RWPE2 (cell line): Measurements from ENCODE around the gene SLC18A2.

Experiments
- ATAC-seq: fragments of 200-7000 bp; cut with Tn5 transposase; 3 replicates; pipeline ENCODE4 v1.9.1; 2021; ENCODE audit warnings: low read depth
- DNase-seq: peaks from one replicate; pipeline ENCODE4 v3.0.0-alpha.2; 2020; ENCODE audit warnings: low spot score
- H3K27ac ChIP-seq: fragments of 450-650 bp; 2 replicates; pipeline ENCODE4 v1.5.1; 2017; ENCODE audit warnings: mild to moderate bottlenecking; ENCODE audit not compliant: poor library complexity, severe bottlenecking
- H3K27me3 ChIP-seq: fragments of 250-450 bp; sonication (Bioruptor Pico); 2 replicates; pipeline ENCODE4 v1.5.1; 2021; ENCODE audit warnings: mild to moderate bottlenecking, moderate library complexity; ENCODE audit not compliant: insufficient read depth, poor library complexity, severe bottlenecking
- H3K36me3 ChIP-seq: fragments of 250-450 bp; sonication (Bioruptor Pico); 2 replicates; pipeline ENCODE4 v1.5.1; 2020; ENCODE audit warnings: low read depth, mild to moderate bottlenecking, moderate library complexity
- H3K4me1 ChIP-seq: fragments of 250-450 bp; sonication (Bioruptor Pico); 2 replicates; pipeline ENCODE4 v1.5.1; 2021; ENCODE audit warnings: mild to moderate bottlenecking, moderate library complexity; ENCODE audit not compliant: insufficient read depth, poor library complexity, severe bottlenecking
- H3K4me3 ChIP-seq: fragments of 250-450 bp; sonication (Bioruptor Pico); 2 replicates; pipeline ENCODE4 v1.5.1; 2021; ENCODE audit warnings: mild to moderate bottlenecking, moderate library complexity; ENCODE audit not compliant: severe bottlenecking
- H3K9me3 ChIP-seq: fragments of 250-450 bp; sonication (Bioruptor Pico); 2 replicates; pipeline ENCODE4 v1.5.1; 2021; ENCODE audit warnings: mild to moderate bottlenecking, moderate library complexity; ENCODE audit not compliant: severe bottlenecking
- CTCF ChIP-seq: fragments of 450-650 bp; IDR thresholded peaks from one replicate; pipeline ENCODE4 v1.5.1; 2017; ENCODE audit warnings: mild to moderate bottlenecking, moderate library complexity; ENCODE audit not compliant: poor library complexity, severe bottlenecking

Gene SLC18A2

GRCh38 chr10:117271427-117271826 is 30.5 kb downstream of the SLC18A2 start:
- no peaks in the 10 kb centered on the region for H3K9me3 ChIP-seq
- no peak for TF ChIP-seq CTCF
- no peak for DNase-seq
- H3K27ac ChIP-seq, result peak overlapping the region; percentile 22
- peak; percentile 95 for ATAC-seq
- H3K4me3 ChIP-seq, result no peak overlapping the region
- no peaks in the 10 kb centered on the region for H3K36me3 ChIP-seq
- H3K4me1 ChIP-seq, result peaks cover 13% of the 10 kb centered on the region
- no peaks in the 10 kb centered on the region for H3K27me3 ChIP-seq

GRCh38 chr10:117272195-117273076 is 31.5 kb downstream of the SLC18A2 start:
- Histone ChIP-seq H3K4me1 (peaks cover 13% of the 10 kb centered on the region), H3K27me3 (no peaks in the 10 kb centered on the region), H3K4me3 (no peak overlapping the region), H3K27ac (peak overlapping the region; percentile 22), H3K36me3 (no peaks in the 10 kb centered on the region), H3K9me3 (no peaks in the 10 kb centered on the region)
- no peak for ATAC-seq
- no peak for TF ChIP-seq CTCF
- no peak for DNase-seq

- Histone ChIP-seq H3K27ac (no peak overlapping the region), H3K27me3 (no peaks in the 10 kb centered on the region), H3K4me1 (peaks cover 13% of the 10 kb centered on the region), H3K9me3 (no peaks in the 10 kb centered on the region), H3K4me3 (no peak overlapping the region), H3K36me3 (no peaks in the 10 kb centered on the region)
- ATAC-seq, result no peak
- no peak for TF ChIP-seq CTCF
- no peak for DNase-seq
These were observed 33.1 kb downstream of the SLC18A2 start for GRCh38 chr10:117273980-117274379.

GRCh38 chr10:117274509-117274908 is 33.6 kb downstream of the SLC18A2 start:
- Histone ChIP-seq H3K27me3 (no peaks in the 10 kb centered on the region), H3K36me3 (no peaks in the 10 kb centered on the region), H3K27ac (no peak overlapping the region), H3K9me3 (no peaks in the 10 kb centered on the region), H3K4me3 (no peak overlapping the region), H3K4me1 (peaks cover 13% of the 10 kb centered on the region)
- no peak for TF ChIP-seq CTCF
- no peak for DNase-seq
- ATAC-seq, result no peak

DNA sequence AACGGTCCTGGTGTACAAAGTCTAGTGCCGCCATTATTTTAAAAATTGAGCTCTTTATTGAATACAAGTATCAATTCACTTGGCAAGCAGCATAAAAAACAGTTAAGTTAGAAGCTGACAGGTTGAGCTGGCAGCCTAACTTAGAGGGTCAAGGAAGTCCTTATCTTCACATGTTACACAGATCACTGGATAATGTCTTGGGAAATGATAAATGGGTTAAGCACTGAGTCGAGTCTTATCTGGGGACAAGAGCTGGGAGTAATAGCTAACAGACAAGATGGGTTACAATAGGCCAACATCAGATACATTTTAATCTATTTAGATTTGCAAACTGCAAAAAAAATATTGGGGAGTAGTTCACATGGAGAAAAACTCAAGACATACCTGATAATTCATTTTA is 34.2 kb downstream of the SLC18A2 start:
- no peaks in the 10 kb centered on the region for H3K27me3 ChIP-seq
- H3K9me3 ChIP-seq, result no peaks in the 10 kb centered on the region
- no peak overlapping the region for H3K27ac ChIP-seq
- H3K4me3 ChIP-seq, result no peak overlapping the region
- no peak for ATAC-seq
- H3K36me3 ChIP-seq, result 0 out of 2 replicates have a peak, but pooled peaks cover 2% of the 10 kb centered on the region
- DNase-seq, result no peak
- no peak for TF ChIP-seq CTCF
- peaks cover 13% of the 10 kb centered on the region for H3K4me1 ChIP-seq
